Neural cell (in vitro differentiated cells): ENCODE measurements around the gene OR52E5. TPM values are rescaled to one million over a fixed set of nuclear protein-coding genes. Genes with fewer than 3 reads are reported as not detected.

Source experiments
- H2AFZ ChIP-seq: fragments of 200-600, 300-800 bp; sonication (generic), shearing (Covaris generic); 2 replicates; pipeline ENCODE4 v1.6.0; 2014; ENCODE audit warnings: low read depth, mild to moderate bottlenecking, antibody characterized with exemption, low read length, moderate library complexity
- H3F3A ChIP-seq: fragments of 200-600 bp; shearing (Covaris generic); 2 replicates; pipeline ENCODE4 v1.6.1; 2016; ENCODE audit warnings: mild to moderate bottlenecking, moderate library complexity, mixed read lengths, antibody characterized with exemption, low read length; ENCODE audit not compliant: insufficient read depth, poor library complexity, severe bottlenecking
- H3K27ac ChIP-seq: fragments of 200-600, 300-800 bp; sonication (generic), shearing (Covaris generic); 2 replicates; pipeline ENCODE4 v1.5.1; 2014; ENCODE audit warnings: mild to moderate bottlenecking, low read length, moderate library complexity
- H3K27me3 ChIP-seq: fragments of 300-800, 200-600 bp; sonication (generic), shearing (Covaris generic); 2 replicates; pipeline ENCODE4 v1.6.0; 2014; ENCODE audit warnings: mild to moderate bottlenecking, low read depth, low read length, moderate library complexity; ENCODE audit not compliant: insufficient read depth
- H3K36me3 ChIP-seq: fragments of 300-800, 200-600 bp; sonication (generic), shearing (Covaris generic); 2 replicates; pipeline ENCODE4 v1.5.1; 2014; ENCODE audit warnings: mild to moderate bottlenecking, antibody characterized with exemption, low read length, moderate library complexity; ENCODE audit not compliant: insufficient read depth
- H3K4me2 ChIP-seq: fragments of 300-800, 200-600 bp; sonication (generic), shearing (Covaris generic); 2 replicates; pipeline ENCODE4 v1.6.0; 2014; ENCODE audit warnings: mild to moderate bottlenecking, low read length
- H3K4me3 ChIP-seq: fragments of 300-800, 200-600 bp; sonication (generic), shearing (Covaris generic); 2 replicates; pipeline ENCODE4 v1.5.1; 2014; ENCODE audit warnings: mild to moderate bottlenecking, low read length, moderate library complexity
- H3K79me2 ChIP-seq: fragments of 200-600 bp; shearing (Covaris generic); replicated peaks from 2 replicates; pipeline ENCODE4 v1.6.0; 2014; ENCODE audit warnings: mild to moderate bottlenecking, low read length, moderate library complexity; ENCODE audit not compliant: insufficient read depth
- H3K9ac ChIP-seq: fragments of 300-800, 200-600 bp; sonication (generic), shearing (Covaris generic); 2 replicates; pipeline ENCODE4 v1.6.1; 2016; ENCODE audit warnings: mild to moderate bottlenecking, low read length, mixed read lengths
- H3K9me2 ChIP-seq: fragments of 200-600 bp; shearing (Covaris generic); 2 replicates; pipeline ENCODE4 v1.6.1; 2016; ENCODE audit warnings: mild to moderate bottlenecking, low read length, mixed read lengths; ENCODE audit not compliant: insufficient read depth
- H3K9me3 ChIP-seq: fragments of 200-600, 300-800 bp; sonication (generic), shearing (Covaris generic); 2 replicates; pipeline ENCODE4 v1.6.1; 2016; ENCODE audit warnings: mild to moderate bottlenecking, mixed run types, low read length, moderate library complexity, mixed read lengths
- H4K20me1 ChIP-seq: fragments of 200-600 bp; shearing (Covaris generic); 2 replicates; pipeline ENCODE4 v1.6.1; 2016; ENCODE audit warnings: mild to moderate bottlenecking, mixed run types; ENCODE audit not compliant: insufficient read depth
- CTCF ChIP-seq: fragments of 450-650 bp; IDR thresholded peaks from 2 replicates; pipeline ENCODE4 v1.5.1; 2014; ENCODE audit warnings: antibody characterized with exemption, mild to moderate bottlenecking, moderate library complexity; ENCODE audit not compliant: poor library complexity, severe bottlenecking
- EP300 ChIP-seq: fragments of 450-650 bp; conservative IDR thresholded peaks from 2 replicates; pipeline ENCODE4 v1.6.1; 2014; ENCODE audit warnings: antibody characterized with exemption, mild to moderate bottlenecking, moderate library complexity; ENCODE audit not compliant: poor library complexity, severe bottlenecking
- EZH2 ChIP-seq: fragments of 200-600, 300-800 bp; shearing (Covaris generic), sonication (generic); IDR thresholded peaks from 2 replicates; pipeline ENCODE4 v1.6.1; 2014; ENCODE audit warnings: antibody characterized with exemption, low read length, borderline replicate concordance, mild to moderate bottlenecking; ENCODE audit not compliant: insufficient read depth, poor library complexity, severe bottlenecking
- MXI1 ChIP-seq: fragments of 450-650 bp; conservative IDR thresholded peaks from 2 replicates; pipeline ENCODE4 v1.6.1; 2014; ENCODE audit warnings: antibody characterized with exemption, mild to moderate bottlenecking; ENCODE audit not compliant: poor library complexity, severe bottlenecking
- POLR2AphosphoS5 ChIP-seq: IDR thresholded peaks from 2 replicates; pipeline ENCODE4 v1.6.1; 2012
- RAD21 ChIP-seq: fragments of 450-650 bp; conservative IDR thresholded peaks from 2 replicates; pipeline ENCODE4 v1.6.1; 2014; ENCODE audit warnings: antibody characterized with exemption, mild to moderate bottlenecking, moderate library complexity
- REST ChIP-seq: IDR thresholded peaks from 2 replicates; pipeline ENCODE4 v1.6.1; 2012; ENCODE audit warnings: borderline replicate concordance
- SMC3 ChIP-seq: fragments of 450-650 bp; conservative IDR thresholded peaks from 2 replicates; pipeline ENCODE4 v1.6.1; 2014; ENCODE audit warnings: antibody characterized with exemption, mild to moderate bottlenecking, moderate library complexity; ENCODE audit not compliant: poor library complexity
- TAF1 ChIP-seq: IDR thresholded peaks from 2 replicates; pipeline ENCODE4 v1.6.1; 2012; ENCODE audit warnings: low read depth
- polyA plus RNA-seq: library from polyadenylated mRNA; depleted of rRNA; stranded (reverse); fragments of >200 nt; gene quantifications from 2 replicates; pipeline ENCODE4 v1.2.3, GENCODE V29; 2014

Gene OR52E5
- polyA plus RNA-seq, 1 donor from 2014 or later = not detected

GRCh38 chr11:5857590-5857989, 35.4 kb upstream of the OR52E5 start, which contains the start of gene OR52E8:
OR52E8 (minus strand) TSS chr11:5857690; CDS start chr11:5857690, 0 bp downstream.
- H4K20me1 ChIP-seq = no peaks in the 10 kb centered on the region
- H3F3A ChIP-seq = no peaks in the 10 kb centered on the region
- H3K9ac ChIP-seq = no peak within 1 kb of the TSS
- no peak within 1 kb of the TSS for H3K4me2 ChIP-seq
- no peaks in the 10 kb centered on the region for H3K79me2 ChIP-seq
- no peaks in the 10 kb centered on the region for H3K36me3 ChIP-seq
- H3K9me3 ChIP-seq = no peaks in the 10 kb centered on the region
- H3K4me3 ChIP-seq = no peak within 1 kb of the TSS
- no peak within 1 kb of the TSS for H2AFZ ChIP-seq
- H3K27ac ChIP-seq = no peak within 1 kb of the TSS
- no peaks in the 10 kb centered on the region for H3K9me2 ChIP-seq
- H3K27me3 ChIP-seq = no peaks in the 10 kb centered on the region
- no peak for TF ChIP-seq MXI1
- TF ChIP-seq CTCF = no peak
- TF ChIP-seq TAF1 = no peak
- TF ChIP-seq EZH2 = no peak
- TF ChIP-seq POLR2AphosphoS5 = no peak
- no peak for TF ChIP-seq RAD21
- TF ChIP-seq EP300 = no peak
- TF ChIP-seq SMC3 = no peak
- no peak for TF ChIP-seq REST

- H3K9me2 ChIP-seq = no peaks in the 10 kb centered on the region
- TF ChIP-seq RAD21 (no peak), MXI1 (no peak), TAF1 (no peak), EP300 (no peak), POLR2AphosphoS5 (no peak), EZH2 (no peak), REST (no peak), SMC3 (no peak), CTCF (no peak)
Measured at GRCh38 chr11:5865826-5866225, 27.2 kb upstream of the OR52E5 start.

More at GRCh38 chr11:5865826-5866225, 27.2 kb upstream of the OR52E5 start:
- H2AFZ ChIP-seq = no peak overlapping the region
- H3K79me2 ChIP-seq = no peaks in the 10 kb centered on the region
- H3K4me3 ChIP-seq = no peak overlapping the region
- H3K9me3 ChIP-seq = no peaks in the 10 kb centered on the region
- no peaks in the 10 kb centered on the region for H3K27me3 ChIP-seq
- no peaks in the 10 kb centered on the region for H3K36me3 ChIP-seq
- no peaks in the 10 kb centered on the region for H3F3A ChIP-seq
- no peaks in the 10 kb centered on the region for H4K20me1 ChIP-seq
- no peak overlapping the region for H3K27ac ChIP-seq
- no peak overlapping the region for H3K4me2 ChIP-seq
- no peak overlapping the region for H3K9ac ChIP-seq
